NT2/D1 (cell line): ENCODE measurements around the gene VSNL1.

Source experiments
- SUZ12 ChIP-seq: IDR thresholded peaks from 2 replicates; pipeline ENCODE4 v1.6.1; 2011; ENCODE audit not compliant: insufficient read length, insufficient read depth; ENCODE audit errors: extremely low read depth
- YY1 ChIP-seq: IDR thresholded peaks from 2 replicates; pipeline ENCODE4 v1.6.1; 2011; ENCODE audit not compliant: insufficient read length, insufficient read depth
- ZNF274 ChIP-seq: IDR thresholded peaks from 2 replicates; pipeline ENCODE4 v1.6.1; 2011; ENCODE audit warnings: mild to moderate bottlenecking, low read depth, low read length

GRCh38 chr2:17520761-17521160 is 19.7 kb upstream of the VSNL1 start:
- TF ChIP-seq ZNF274 (no peak), YY1 (no peak), SUZ12 (no peak)
